SIG-M5 treated with dmso at 0.1 percent for 504 hours (cell line): Measurements from ENCODE around the gene MAP1LC3B2.

ENCODE experiments used
- DNase-seq: peaks from one replicate; lab custom pipeline; 2025; ENCODE audit not compliant: unreplicated experiment; lab: John Stamatoyannopoulos, UW

Gene MAP1LC3B2

DNA sequence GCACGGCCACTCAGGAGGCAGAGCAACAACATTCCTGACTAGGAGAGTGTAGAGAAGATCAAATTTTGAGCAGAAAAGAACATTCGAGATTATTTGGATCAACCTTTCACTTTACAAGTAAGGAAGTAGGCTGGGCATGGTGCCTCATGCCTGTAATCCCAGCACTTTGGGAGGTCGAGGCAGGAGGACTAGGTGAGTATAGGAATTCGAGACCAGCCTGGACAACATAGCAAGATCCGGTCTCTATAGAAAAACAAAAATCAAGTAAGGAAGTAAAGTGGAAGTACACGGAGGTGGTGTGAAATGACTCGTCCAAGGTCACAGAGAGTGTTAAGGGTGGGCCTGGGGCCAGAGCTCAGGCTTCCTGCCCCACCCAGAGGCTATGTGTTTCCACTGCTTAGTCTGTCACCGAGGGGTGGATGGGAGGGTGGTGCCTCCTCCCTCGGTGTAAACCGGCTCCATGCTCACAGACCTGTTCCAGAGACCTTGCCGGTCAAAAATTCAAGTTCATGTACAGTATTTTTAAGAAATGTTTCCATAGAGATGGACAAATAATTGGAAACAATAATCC, 51.9 kb downstream of the MAP1LC3B2 start:
- DNase-seq: peak; percentile 29

DNA sequence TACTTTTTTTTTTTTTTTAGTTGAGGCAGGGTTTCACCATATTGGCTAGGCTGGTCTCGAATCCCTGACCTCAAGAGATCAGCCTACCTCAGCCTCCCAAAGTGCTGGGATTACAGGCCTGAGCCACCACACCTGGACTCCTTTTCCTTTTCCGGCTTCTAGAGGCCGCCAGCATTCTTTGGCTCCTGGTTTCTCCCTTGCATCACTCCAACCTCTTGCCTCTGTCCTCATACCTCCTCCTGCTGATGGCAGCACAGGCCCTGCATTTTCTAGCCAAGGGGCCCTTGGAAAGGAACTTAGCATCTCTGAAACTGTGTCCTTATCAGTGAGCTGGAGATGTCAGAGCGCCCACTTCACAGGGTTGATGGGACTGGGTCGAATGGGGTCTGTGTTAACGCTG, 53.3 kb downstream of the MAP1LC3B2 start:
- DNase-seq: no peak

GRCh38 chr12:116613256-116613655, 54.1 kb downstream of the MAP1LC3B2 start:
- DNase-seq: no peak

DNA sequence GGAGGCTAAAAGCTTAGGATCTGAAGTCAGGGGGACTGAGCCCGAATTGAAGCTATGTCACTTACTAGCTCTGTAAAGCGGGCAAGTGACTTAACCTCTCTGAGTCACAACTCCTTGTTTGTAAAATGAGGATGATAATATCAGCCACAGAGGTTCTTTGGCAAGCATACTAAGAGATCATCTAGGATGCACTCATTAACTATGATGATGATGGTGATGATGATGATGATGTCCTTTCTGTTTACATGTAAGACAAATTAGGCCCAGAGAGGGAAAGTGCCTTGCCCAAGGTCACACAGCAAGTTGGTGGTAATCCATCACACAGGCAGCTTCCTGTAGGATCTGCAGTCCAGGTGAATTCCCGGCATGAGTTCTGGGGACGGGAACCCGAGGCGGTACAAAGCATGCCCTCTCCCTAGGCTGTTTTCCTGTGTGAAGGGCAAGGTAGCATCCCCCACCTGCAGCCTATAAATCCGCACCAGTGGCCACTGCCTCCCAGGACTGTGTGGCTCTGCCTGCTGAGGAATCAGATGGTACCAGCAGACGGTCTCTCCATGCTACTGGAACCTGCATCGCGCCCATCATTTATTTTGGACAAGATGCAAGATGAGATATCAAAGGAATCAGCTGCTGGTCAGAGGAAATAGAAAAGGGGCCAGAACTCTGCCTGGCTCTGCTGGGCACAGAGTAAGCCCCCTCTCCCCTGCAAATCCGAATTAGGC, 55.2 kb downstream of the MAP1LC3B2 start:
- no peak for DNase-seq

DNA sequence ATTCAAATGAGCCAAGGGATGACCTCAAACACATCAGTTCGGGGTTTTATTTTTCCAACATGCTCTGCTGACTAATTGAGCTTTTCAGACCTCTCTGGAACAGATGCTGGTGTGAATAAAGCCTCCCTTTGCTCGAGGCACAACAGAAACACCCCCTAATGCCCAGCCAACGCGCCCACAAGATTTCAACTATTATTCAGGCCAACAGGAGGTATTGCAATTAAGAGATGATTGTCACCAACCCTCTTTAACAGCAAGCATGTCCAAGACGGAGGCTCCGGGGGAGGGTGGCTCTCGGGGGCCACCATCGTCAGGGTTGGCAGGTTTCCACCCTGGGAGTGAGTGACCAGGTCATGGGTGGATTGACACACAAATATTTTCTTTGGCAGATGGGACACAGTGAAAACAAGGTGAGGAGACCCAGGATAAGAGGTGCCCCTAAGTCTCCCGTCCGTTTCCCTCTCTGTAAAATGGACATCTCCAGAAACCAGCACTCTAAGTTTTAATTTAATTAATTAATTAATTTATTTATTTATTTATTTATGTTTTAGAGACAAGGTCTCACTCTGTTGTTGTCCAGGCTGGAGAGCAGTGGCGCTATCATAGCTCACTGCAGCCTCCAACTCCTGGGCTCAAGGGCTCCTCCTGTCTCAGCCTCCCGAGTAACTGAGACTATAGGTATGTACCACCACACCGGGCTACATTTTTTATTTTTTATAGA, 56.1 kb downstream of the MAP1LC3B2 start:
- no peak for DNase-seq

GRCh38 chr12:116616536-116617248, 57.5 kb downstream of the MAP1LC3B2 start:
- DNase-seq: no peak

- DNase-seq: no peak
These were observed 60.1 kb downstream of the MAP1LC3B2 start for GRCh38 chr12:116619246-116619645.

GRCh38 chr12:116620124-116620491, 60.9 kb downstream of the MAP1LC3B2 start:
- no peak for DNase-seq

DNA sequence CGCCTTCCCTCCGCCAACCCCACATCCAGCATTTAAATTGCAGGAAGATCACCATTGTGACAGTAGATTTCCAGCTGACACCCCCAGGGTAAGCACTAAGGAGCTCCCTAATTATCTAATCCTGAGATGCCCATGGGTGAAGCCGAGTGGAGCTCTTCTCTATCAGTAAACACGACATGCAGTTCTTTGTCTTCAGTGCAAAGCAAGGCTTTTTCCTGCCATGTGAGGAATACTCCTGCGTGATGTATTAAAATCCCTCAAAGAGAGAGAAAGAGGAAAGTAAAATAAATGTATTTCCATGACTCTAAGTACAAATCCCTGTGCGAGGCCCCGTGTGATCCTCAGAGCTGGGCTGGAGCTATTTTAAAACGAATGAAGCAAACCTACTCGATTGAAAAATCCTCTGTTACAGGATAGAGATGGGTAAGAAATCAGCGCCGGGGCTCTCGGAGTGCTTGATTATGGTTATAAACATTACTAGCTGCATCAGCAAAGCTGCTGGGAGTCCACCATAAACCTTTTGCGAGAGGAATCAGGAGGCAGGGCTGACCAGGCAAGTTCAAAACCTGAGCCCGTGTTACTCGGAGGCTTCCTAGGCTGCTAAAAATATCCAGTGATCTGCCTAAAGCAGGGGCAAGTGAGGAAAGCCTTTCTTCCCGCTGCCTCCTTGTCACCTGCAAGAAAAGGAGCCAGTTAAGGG, 61.5 kb downstream of the MAP1LC3B2 start:
- DNase-seq: no peak

GRCh38 chr12:116621194-116621593, 62.0 kb downstream of the MAP1LC3B2 start:
- DNase-seq: no peak

DNA sequence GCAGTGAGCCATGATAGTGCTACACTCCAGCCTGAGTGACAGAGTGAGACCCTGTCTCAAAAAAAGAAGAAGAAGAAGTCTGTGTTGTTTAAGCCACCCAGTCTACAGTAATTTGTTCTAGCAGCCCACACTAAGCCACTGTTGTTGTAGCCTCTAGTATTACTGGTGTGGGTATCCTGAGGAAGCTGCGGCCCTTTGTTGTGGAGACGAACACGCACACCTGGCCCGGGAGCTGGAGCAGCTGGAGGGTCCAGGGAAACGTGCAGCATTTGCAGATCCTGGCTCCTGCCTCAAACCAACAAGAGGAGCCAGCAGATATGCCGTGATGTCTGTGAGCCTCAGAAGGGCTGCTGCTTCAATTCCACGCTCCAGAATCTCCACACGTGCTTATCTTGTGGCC, 65.3 kb downstream of the MAP1LC3B2 start:
- no peak for DNase-seq

DNA sequence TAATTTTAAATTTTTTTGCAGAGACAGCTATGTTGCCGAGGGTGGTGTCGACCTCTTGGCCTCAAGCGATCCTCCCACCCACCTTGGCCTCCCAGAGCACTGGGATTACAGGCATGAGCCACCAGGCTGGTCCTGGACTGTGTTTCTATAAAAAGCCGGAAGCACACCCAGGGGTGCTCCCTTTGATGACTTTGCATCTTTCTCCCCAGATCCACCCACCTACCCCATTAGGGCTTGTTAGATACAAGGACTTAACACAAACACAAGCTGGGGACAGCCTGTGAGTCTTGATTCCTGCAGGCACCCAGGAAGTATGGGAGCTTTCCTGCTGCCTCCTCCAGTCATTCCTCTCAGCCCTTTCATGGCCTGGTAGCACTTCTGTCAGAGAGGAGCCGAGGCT, 67.0 kb downstream of the MAP1LC3B2 start:
- no peak for DNase-seq
